Activated naive CD8-positive, alpha-beta T cell treated with anti-CD3 and anti-CD28 coated beads, Interleukin-2, amount 10 ng/mL, durations not matched to agents 7 days and 5 days (primary cell): Measurements from ENCODE around the gene RBL2. TPM values are rescaled to one million over a fixed set of nuclear protein-coding genes. Genes with fewer than 3 reads are reported as not detected.
"Not testable (repeated sequence)": the region's sequence is repeated elsewhere in the genome, so short reads cannot be mapped to it uniquely, and the experiment has no call there.

ENCODE experiments used
- ATAC-seq: fragments of 150-1000 bp; cut with Tn5 transposase; one replicate; pipeline ENCODE4 v1.10.0; 2021; ENCODE audit warnings: low read depth, moderate library complexity
- POLR2A ChIA-PET: fragments of 350-600 bp; sonication (Branson Sonifier 250); formaldehyde crosslinking; loops from one replicate; lab custom pipeline; 2021; ENCODE audit warnings: antibody characterized with exemption; lab: Charles Lee
- DNase-seq: peaks from one replicate; pipeline ENCODE4 v3.0.0; 2021
- H3K27ac Mint-ChIP-seq: one replicate; pipeline ENCODE4 v1.8.0; 2022; ENCODE audit warnings: mild to moderate bottlenecking, mixed read lengths
- H3K27me3 Mint-ChIP-seq: one replicate; pipeline ENCODE4 v1.8.0; 2022; ENCODE audit warnings: mild to moderate bottlenecking, moderate library complexity, mixed read lengths
- H3K36me3 Mint-ChIP-seq: one replicate; pipeline ENCODE4 v1.8.0; 2021; ENCODE audit warnings: mild to moderate bottlenecking, mixed read lengths
- H3K4me1 Mint-ChIP-seq: one replicate; pipeline ENCODE4 v1.8.0; 2021; ENCODE audit warnings: mixed read lengths
- H3K4me3 Mint-ChIP-seq: one replicate; pipeline ENCODE4 v1.8.0; 2022; ENCODE audit warnings: mild to moderate bottlenecking, moderate library complexity, mixed read lengths
- H3K9me3 Mint-ChIP-seq: one replicate; pipeline ENCODE4 v1.8.0; 2021; ENCODE audit warnings: mixed read lengths
- total RNA-seq, 2 experiments: library from RNA; stranded (reverse); gene quantifications; one replicate each; pipeline ENCODE4 v1.2.3, GENCODE V29; 2021

The RBL2 gene, protein sequence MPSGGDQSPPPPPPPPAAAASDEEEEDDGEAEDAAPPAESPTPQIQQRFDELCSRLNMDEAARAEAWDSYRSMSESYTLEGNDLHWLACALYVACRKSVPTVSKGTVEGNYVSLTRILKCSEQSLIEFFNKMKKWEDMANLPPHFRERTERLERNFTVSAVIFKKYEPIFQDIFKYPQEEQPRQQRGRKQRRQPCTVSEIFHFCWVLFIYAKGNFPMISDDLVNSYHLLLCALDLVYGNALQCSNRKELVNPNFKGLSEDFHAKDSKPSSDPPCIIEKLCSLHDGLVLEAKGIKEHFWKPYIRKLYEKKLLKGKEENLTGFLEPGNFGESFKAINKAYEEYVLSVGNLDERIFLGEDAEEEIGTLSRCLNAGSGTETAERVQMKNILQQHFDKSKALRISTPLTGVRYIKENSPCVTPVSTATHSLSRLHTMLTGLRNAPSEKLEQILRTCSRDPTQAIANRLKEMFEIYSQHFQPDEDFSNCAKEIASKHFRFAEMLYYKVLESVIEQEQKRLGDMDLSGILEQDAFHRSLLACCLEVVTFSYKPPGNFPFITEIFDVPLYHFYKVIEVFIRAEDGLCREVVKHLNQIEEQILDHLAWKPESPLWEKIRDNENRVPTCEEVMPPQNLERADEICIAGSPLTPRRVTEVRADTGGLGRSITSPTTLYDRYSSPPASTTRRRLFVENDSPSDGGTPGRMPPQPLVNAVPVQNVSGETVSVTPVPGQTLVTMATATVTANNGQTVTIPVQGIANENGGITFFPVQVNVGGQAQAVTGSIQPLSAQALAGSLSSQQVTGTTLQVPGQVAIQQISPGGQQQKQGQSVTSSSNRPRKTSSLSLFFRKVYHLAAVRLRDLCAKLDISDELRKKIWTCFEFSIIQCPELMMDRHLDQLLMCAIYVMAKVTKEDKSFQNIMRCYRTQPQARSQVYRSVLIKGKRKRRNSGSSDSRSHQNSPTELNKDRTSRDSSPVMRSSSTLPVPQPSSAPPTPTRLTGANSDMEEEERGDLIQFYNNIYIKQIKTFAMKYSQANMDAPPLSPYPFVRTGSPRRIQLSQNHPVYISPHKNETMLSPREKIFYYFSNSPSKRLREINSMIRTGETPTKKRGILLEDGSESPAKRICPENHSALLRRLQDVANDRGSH
- 100 to 1,000 TPM; 248 to 263 TPM for total RNA-seq

DNA sequence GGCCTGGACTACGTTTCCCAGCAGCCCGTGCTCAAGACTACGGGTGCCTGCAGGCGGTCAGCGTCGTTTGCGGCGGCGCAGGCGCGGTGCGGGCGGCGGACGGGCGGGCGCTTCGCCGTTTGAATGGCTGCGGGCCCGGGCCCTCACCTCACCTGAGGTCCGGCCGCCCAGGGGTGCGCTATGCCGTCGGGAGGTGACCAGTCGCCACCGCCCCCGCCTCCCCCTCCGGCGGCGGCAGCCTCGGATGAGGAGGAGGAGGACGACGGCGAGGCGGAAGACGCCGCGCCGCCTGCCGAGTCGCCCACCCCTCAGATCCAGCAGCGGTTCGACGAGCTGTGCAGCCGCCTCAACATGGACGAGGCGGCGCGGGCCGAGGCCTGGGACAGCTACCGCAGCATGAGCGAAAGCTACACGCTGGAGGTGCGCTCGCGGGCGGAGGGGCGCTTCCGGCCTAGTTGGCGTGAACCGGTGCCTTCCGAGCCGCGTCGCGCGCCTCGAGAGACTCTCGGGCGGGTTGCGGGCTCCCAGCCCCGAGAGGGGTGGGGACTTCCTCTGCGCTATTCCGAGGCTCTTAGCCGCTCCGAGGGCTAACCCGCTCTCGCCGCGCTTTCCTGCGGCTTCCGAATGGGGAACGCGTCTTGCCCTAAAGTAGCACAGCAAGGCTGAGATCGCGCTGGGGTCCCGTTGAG, at the start of gene RBL2:
Gene RBL2, plus strand, starts transcription at position 95 of the 689 bp plus-strand sequence. Its CDS starts 86 bp downstream, at position 181.
- ATAC-seq = peak; percentile 84
- POLR2A ChIA-PET = interaction anchor here (0.6 to 8.8 kb wide), 7 partner anchors 10 to 111 kb away, joined by 4 to 183 read pairs (median 8); partner anchors contain the start of gene AKTIP
- no peaks in the 10 kb centered on the region for H3K27me3 Mint-ChIP-seq
- peak; percentile 88 for DNase-seq
- peaks cover 27% of the 10 kb centered on the region for H3K4me1 Mint-ChIP-seq
- peak within 1 kb of the TSS; percentile 92 for H3K4me3 Mint-ChIP-seq
- peaks cover 6% of the 10 kb centered on the region for H3K9me3 Mint-ChIP-seq
- peaks cover 22% of the 10 kb centered on the region for H3K36me3 Mint-ChIP-seq
- peak within 1 kb of the TSS; percentile 94 for H3K27ac Mint-ChIP-seq

DNA sequence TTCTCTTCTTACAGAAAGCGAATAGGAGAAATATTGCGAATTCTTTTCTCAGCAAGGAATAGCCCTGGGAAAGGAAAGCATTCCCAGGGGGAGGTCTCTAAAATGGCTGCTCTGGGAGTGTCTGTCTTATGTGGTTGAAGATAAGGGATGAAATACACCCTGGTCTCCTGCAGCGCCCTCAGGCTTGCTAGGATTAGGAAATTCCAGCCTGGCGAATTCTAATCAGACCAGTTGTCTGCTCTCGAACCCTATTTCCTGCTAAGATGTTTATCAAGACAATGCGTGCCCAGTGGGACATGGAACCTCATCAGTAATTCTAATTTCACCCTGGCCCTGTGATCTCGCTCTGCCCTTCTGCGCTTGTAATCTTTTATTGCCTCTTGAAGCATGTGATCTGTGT, 49.7 kb upstream of the RBL2 start:
- H3K27me3 Mint-ChIP-seq, H3K4me3 Mint-ChIP-seq, DNase-seq, POLR2A ChIA-PET, H3K27ac Mint-ChIP-seq, ATAC-seq, H3K4me1 Mint-ChIP-seq: not testable (repeated sequence)
- H3K9me3 Mint-ChIP-seq = peaks cover 21% of the 10 kb centered on the region
- peaks cover 16% of the 10 kb centered on the region for H3K36me3 Mint-ChIP-seq

GRCh38 chr16:53404959-53405358, 29.3 kb upstream of the RBL2 start:
- Mint-ChIP-seq H3K27me3 (no peaks in the 10 kb centered on the region), H3K9me3 (no peaks in the 10 kb centered on the region), H3K27ac (no peak overlapping the region), H3K4me3 (no peak overlapping the region), H3K4me1 (peaks cover 2% of the 10 kb centered on the region), H3K36me3 (no peaks in the 10 kb centered on the region)
- POLR2A ChIA-PET = no interaction called here
- ATAC-seq (no peak), DNase-seq (no peak)

DNA sequence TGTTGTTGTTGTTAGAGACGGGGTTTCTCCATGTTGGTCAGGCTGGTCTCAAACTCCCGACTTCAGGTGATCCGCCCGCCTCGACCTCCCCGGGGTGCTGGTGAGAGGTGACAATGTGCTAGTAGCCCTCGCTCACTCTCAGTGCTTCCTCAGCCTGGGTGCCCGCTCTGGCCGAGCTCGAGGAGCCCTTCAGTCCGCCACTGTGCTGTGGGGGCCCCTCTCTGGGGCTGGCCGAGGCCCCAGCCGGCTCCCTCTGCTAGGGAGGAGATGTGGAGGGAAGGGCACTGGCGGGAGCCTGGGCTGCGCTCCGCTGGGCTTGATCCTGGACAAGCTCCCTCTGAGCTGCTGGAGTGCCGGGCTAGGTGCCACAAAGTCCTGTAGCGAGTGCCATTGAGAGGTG, 21.7 kb upstream of the RBL2 start:
- DNase-seq = no peak
- Mint-ChIP-seq H3K36me3 (peaks cover 2% of the 10 kb centered on the region), H3K27me3 (no peaks in the 10 kb centered on the region), H3K4me3 (no peak overlapping the region), H3K9me3 (peaks cover 6% of the 10 kb centered on the region), H3K27ac (no peak overlapping the region), H3K4me1 (peaks cover 10% of the 10 kb centered on the region)
- POLR2A ChIA-PET = interaction anchor here (0.9 kb wide), 1 partner anchor 23 kb away, joined by 3 read pairs; no protein-coding TSS in a partner anchor
- ATAC-seq = no peak

DNA sequence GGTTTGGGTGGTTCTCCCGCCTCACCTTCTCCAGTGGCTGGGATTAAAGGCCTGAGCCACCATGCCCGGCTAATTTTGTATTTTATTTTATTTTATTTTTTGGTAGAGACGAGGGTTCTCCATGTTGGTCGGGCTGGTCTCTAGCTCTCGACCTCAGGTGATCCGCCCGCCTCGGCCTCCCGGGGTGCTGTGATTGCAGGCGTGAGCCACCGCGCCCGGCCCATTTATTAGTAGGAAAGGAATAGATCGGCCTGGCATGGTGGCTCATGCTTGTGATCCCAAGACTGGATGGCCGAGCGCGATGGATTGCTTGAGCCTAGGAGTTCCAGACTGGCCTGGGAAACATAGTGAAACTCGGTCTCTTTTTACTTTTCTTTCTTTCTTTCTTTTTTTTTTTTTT, 20.4 kb upstream of the RBL2 start:
- H3K27me3 Mint-ChIP-seq = no peaks in the 10 kb centered on the region
- H3K4me3 Mint-ChIP-seq = no peak overlapping the region
- peaks cover 7% of the 10 kb centered on the region for H3K9me3 Mint-ChIP-seq
- peaks cover 2% of the 10 kb centered on the region for H3K36me3 Mint-ChIP-seq
- peaks cover 10% of the 10 kb centered on the region for H3K4me1 Mint-ChIP-seq
- POLR2A ChIA-PET = no interaction called here
- DNase-seq (no peak), ATAC-seq (no peak)
- H3K27ac Mint-ChIP-seq = no peak overlapping the region

- Mint-ChIP-seq H3K4me1 (peaks cover 10% of the 10 kb centered on the region), H3K9me3 (peaks cover 7% of the 10 kb centered on the region)
- POLR2A ChIA-PET = no interaction called here
Observed at GRCh38 chr16:53414381-53414780, 19.9 kb upstream of the RBL2 start.

GRCh38 chr16:53415504-53415903, 18.8 kb upstream of the RBL2 start:
- ATAC-seq (no peak), DNase-seq (no peak)
- Mint-ChIP-seq H3K4me3 (no peak overlapping the region), H3K4me1 (peaks cover 10% of the 10 kb centered on the region), H3K27ac (no peak overlapping the region), H3K36me3 (peaks cover 2% of the 10 kb centered on the region), H3K27me3 (no peaks in the 10 kb centered on the region), H3K9me3 (peaks cover 9% of the 10 kb centered on the region)
- POLR2A ChIA-PET = interaction anchor here (1.9 kb wide), 1 partner anchor 19 kb away, joined by 8 read pairs; the partner anchor contains the start of gene RBL2

More at GRCh38 chr16:53414381-53414780, 19.9 kb upstream of the RBL2 start:
- H3K4me3 Mint-ChIP-seq = no peak overlapping the region
- ATAC-seq (no peak), DNase-seq (no peak)
- peaks cover 2% of the 10 kb centered on the region for H3K36me3 Mint-ChIP-seq
- no peak overlapping the region for H3K27ac Mint-ChIP-seq
- H3K27me3 Mint-ChIP-seq = no peaks in the 10 kb centered on the region

- peaks cover 3% of the 10 kb centered on the region for H3K36me3 Mint-ChIP-seq
- POLR2A ChIA-PET = interaction anchor here (0.6 to 1.9 kb wide), 2 partner anchors 17 to 266 kb away, joined by 3 to 8 read pairs; partner anchors contain the start of gene RBL2
- no peaks in the 10 kb centered on the region for H3K27me3 Mint-ChIP-seq
- ATAC-seq = no peak
- DNase-seq = no peak
- H3K4me1 Mint-ChIP-seq = peaks cover 10% of the 10 kb centered on the region
- no peak overlapping the region for H3K4me3 Mint-ChIP-seq
- H3K27ac Mint-ChIP-seq = peak overlapping the region; percentile 65
- peaks cover 7% of the 10 kb centered on the region for H3K9me3 Mint-ChIP-seq
Observed at GRCh38 chr16:53417011-53417410, 17.3 kb upstream of the RBL2 start.

GRCh38 chr16:53417976-53418375, 16.3 kb upstream of the RBL2 start:
- H3K9me3 Mint-ChIP-seq = peaks cover 7% of the 10 kb centered on the region
- peaks cover 10% of the 10 kb centered on the region for H3K4me1 Mint-ChIP-seq
- no peak for ATAC-seq
- peaks cover 4% of the 10 kb centered on the region for H3K36me3 Mint-ChIP-seq
- H3K4me3 Mint-ChIP-seq = no peak overlapping the region
- H3K27ac Mint-ChIP-seq = no peak overlapping the region
- POLR2A ChIA-PET = no interaction called here
- no peak for DNase-seq
- no peaks in the 10 kb centered on the region for H3K27me3 Mint-ChIP-seq

- H3K4me1 Mint-ChIP-seq = peaks cover 10% of the 10 kb centered on the region
- DNase-seq, H3K4me3 Mint-ChIP-seq, ATAC-seq, POLR2A ChIA-PET, H3K27me3 Mint-ChIP-seq, H3K27ac Mint-ChIP-seq, H3K36me3 Mint-ChIP-seq, H3K9me3 Mint-ChIP-seq: not testable (repeated sequence)
Observed at GRCh38 chr16:53419383-53419709, 14.9 kb upstream of the RBL2 start.

- no peaks in the 10 kb centered on the region for H3K27me3 Mint-ChIP-seq
- ATAC-seq (no peak), DNase-seq (no peak)
- peaks cover 12% of the 10 kb centered on the region for H3K36me3 Mint-ChIP-seq
- peaks cover 11% of the 10 kb centered on the region for H3K9me3 Mint-ChIP-seq
- POLR2A ChIA-PET = no interaction called here
- H3K27ac Mint-ChIP-seq = no peak overlapping the region
- peaks cover 4% of the 10 kb centered on the region for H3K4me1 Mint-ChIP-seq
- no peak overlapping the region for H3K4me3 Mint-ChIP-seq
Observed at GRCh38 chr16:53421248-53421647, 13.0 kb upstream of the RBL2 start.

DNA sequence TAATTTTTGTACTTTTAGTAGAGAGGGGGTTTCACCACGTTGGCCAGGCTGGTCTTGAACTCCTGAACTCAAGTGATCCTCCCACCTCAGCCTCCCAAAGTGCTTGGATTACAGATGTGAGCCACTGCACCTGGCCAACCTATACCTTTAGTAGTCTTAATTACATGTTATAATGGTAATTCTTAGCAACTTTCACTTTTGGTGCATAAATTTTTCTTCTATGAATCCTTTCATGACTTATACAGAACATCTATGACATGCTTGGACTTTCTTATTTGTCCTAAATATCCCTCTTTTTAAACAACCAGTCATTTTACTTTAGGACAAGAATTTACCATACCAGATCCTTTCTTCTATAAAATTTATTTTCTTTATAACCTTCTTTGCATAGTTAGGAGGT, 10.3 kb upstream of the RBL2 start:
- not testable (repeated sequence) for ATAC-seq, DNase-seq, H3K27ac Mint-ChIP-seq, H3K9me3 Mint-ChIP-seq, H3K27me3 Mint-ChIP-seq, H3K4me1 Mint-ChIP-seq, H3K4me3 Mint-ChIP-seq
- POLR2A ChIA-PET = interaction anchor here (2.0 kb wide), 1 partner anchor 11 kb away, joined by 10 read pairs; the partner anchor contains the start of gene RBL2
- H3K36me3 Mint-ChIP-seq = peaks cover 15% of the 10 kb centered on the region
